H1 (cell line): ENCODE measurements around the gene ATP1B3.

Source experiments
- CBX5 ChIP-seq: fragments of 300-800, 300-1000 bp; sonication (generic); IDR thresholded peaks from 2 replicates; pipeline ENCODE4 v1.7.1; 2016; ENCODE audit warnings: antibody characterized with exemption, low read length, low read depth
- CHD2 ChIP-seq: IDR thresholded peaks from 2 replicates; pipeline ENCODE4 v1.6.1; 2012; ENCODE audit warnings: low read length, improper control_type of control experiment
- CTCF ChIP-seq, 3 experiments: IDR thresholded peaks; 1 replicate in 2 of 3; 2 replicates in 1 of 3; pipeline versions ENCODE4 v1.5.1 to v1.6.1; 2011; ENCODE audit warnings: low read length in 3 of 3, mild to moderate bottlenecking in 3 of 3, inconsistent platforms in 2 of 3, low read depth in 1 of 3, moderate library complexity in 1 of 3; ENCODE audit not compliant: insufficient read depth in 1 of 3; ENCODE audit errors: control extremely low read depth in 1 of 3
- HDAC2 ChIP-seq, 2 experiments: fragments of 300-600 bp in 1 of 2; sonication (generic) in 1 of 2; IDR thresholded peaks; 2 replicates each; pipeline ENCODE4 v1.6.1; 2011 to 2012; ENCODE audit warnings: low read depth in 2 of 2, low read length in 2 of 2, mild to moderate bottlenecking in 2 of 2, moderate library complexity in 2 of 2, borderline replicate concordance in 1 of 2, inconsistent platforms in 1 of 2
- JUN ChIP-seq: IDR thresholded peaks from 2 replicates; pipeline ENCODE4 v1.6.1; 2011; ENCODE audit warnings: low read depth, mild to moderate bottlenecking, improper control_type of control experiment, low read length
- JUND ChIP-seq: IDR thresholded peaks from 2 replicates; pipeline ENCODE4 v1.6.1; 2011; ENCODE audit warnings: mild to moderate bottlenecking, improper control_type of control experiment, low read length
- MAFK ChIP-seq: IDR thresholded peaks from 2 replicates; pipeline ENCODE4 v1.6.1; 2012; ENCODE audit warnings: low read depth, mild to moderate bottlenecking, improper control_type of control experiment, low read length
- RAD21 ChIP-seq, 2 experiments: IDR thresholded peaks in 1 of 2; conservative IDR thresholded peaks in 1 of 2; 2 replicates each; pipeline ENCODE4 v1.6.1; 2011; ENCODE audit warnings: low read depth in 2 of 2, low read length in 2 of 2, improper control_type of control experiment in 1 of 2, inconsistent platforms in 1 of 2, mild to moderate bottlenecking in 1 of 2, moderate library complexity in 1 of 2
- RXRA ChIP-seq: IDR thresholded peaks from 2 replicates; pipeline ENCODE4 v1.6.1; 2011; ENCODE audit warnings: low read depth, mild to moderate bottlenecking, low read length, moderate library complexity; ENCODE audit not compliant: insufficient read depth
- SIN3A ChIP-seq, 2 experiments: IDR thresholded peaks in 1 of 2; conservative IDR thresholded peaks in 1 of 2; 2 replicates each; pipeline ENCODE4 v1.6.1; 2011 to 2012; ENCODE audit warnings: low read length in 2 of 2, improper control_type of control experiment in 1 of 2, low read depth in 1 of 2, mild to moderate bottlenecking in 1 of 2
- SP2 ChIP-seq: IDR thresholded peaks from 2 replicates; pipeline ENCODE4 v1.6.1; 2012; ENCODE audit warnings: mild to moderate bottlenecking, low read length, inconsistent platforms
- TCF12 ChIP-seq: IDR thresholded peaks from 2 replicates; pipeline ENCODE4 v1.6.1; 2011; ENCODE audit warnings: low read depth, mild to moderate bottlenecking, low read length
- TF ChIP-seq, protein P1 (sequence below): IDR thresholded peaks from 2 replicates; pipeline ENCODE4 v1.6.1; 2012; ENCODE audit warnings: low read length, inconsistent platforms

DNA sequence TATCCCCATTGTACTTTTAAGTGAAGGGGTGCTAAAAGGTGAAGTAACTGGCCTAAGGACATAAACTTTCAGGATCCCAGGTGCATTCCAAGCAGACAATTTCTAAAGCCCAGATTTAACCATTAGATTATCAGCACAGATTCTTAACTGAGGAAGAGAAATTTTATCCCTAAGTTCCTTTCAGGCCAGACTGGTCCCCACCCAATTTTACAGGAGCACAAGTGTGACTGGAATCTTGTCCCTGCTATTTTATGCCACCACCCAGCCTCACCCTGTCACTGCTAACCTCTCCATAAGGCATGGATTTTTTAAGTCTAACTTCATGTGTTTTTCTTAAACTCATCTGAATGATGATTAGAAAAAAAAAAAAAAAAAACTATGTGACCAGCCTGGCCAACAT lies 37.1 kb upstream of the ATP1B3 start:
- TF ChIP-seq JUND (no peak), CTCF (IDR thresholded peaks at IDR 0.05; ENCODE audit: control extremely low read depth in 1 of 3, insufficient read depth in 1 of 3, low read depth in 1 of 3, low read length in 3 of 3) (no peak), MAFK (no peak), CHD2 (no peak), RAD21 (IDR thresholded peaks at IDR 0.05 in 1 of 2, conservative IDR thresholded peaks at IDR 0.05 in 1 of 2; ENCODE audit: low read depth in 2 of 2, low read length in 2 of 2) (no peak), JUN (no peak), TCF12 (no peak), HDAC2 (IDR thresholded peaks at IDR 0.05; ENCODE audit: borderline replicate concordance in 1 of 2, low read depth in 2 of 2, low read length in 2 of 2) (no peak), SP2 (no peak), SIN3A (conservative IDR thresholded peaks at IDR 0.05 in 1 of 2, IDR thresholded peaks at IDR 0.05 in 1 of 2; ENCODE audit: low read depth in 1 of 2, low read length in 2 of 2) (no peak), RXRA (no peak), CBX5 (no peak)
- TF ChIP-seq, protein P1, sequence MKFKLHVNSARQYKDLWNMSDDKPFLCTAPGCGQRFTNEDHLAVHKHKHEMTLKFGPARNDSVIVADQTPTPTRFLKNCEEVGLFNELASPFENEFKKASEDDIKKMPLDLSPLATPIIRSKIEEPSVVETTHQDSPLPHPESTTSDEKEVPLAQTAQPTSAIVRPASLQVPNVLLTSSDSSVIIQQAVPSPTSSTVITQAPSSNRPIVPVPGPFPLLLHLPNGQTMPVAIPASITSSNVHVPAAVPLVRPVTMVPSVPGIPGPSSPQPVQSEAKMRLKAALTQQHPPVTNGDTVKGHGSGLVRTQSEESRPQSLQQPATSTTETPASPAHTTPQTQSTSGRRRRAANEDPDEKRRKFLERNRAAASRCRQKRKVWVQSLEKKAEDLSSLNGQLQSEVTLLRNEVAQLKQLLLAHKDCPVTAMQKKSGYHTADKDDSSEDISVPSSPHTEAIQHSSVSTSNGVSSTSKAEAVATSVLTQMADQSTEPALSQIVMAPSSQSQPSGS, result no peak
